Prostate gland (tissue), 2 donors: Measurements from ENCODE around the gene SHD.

Experiments
- CTCF ChIP-seq, 4 experiments: fragments of 200-600 bp in 2 of 4; fragments of 450-650 bp in 2 of 4; sonication (generic) in 2 of 4; IDR thresholded peaks; 1 replicate in 3 of 4; 2 replicates in 1 of 4; pipeline ENCODE4 v1.5.1; 2016 to 2019; ENCODE audit warnings: antibody characterized with exemption in 4 of 4, mild to moderate bottlenecking in 2 of 4, moderate library complexity in 2 of 4
- POLR2A ChIP-seq: fragments of 450-650 bp; IDR thresholded peaks from one replicate; pipeline ENCODE4 v1.6.1; 2016; ENCODE audit warnings: antibody characterized with exemption, mild to moderate bottlenecking
- POLR2AphosphoS5 ChIP-seq: sonication (generic); formaldehyde crosslinking; IDR thresholded peaks from one replicate; pipeline ENCODE4 v1.6.1; 2017; ENCODE audit warnings: antibody characterized with exemption

- TF ChIP-seq POLR2A: no peak
- TF ChIP-seq CTCF (IDR thresholded peaks at IDR 0.05): no peak
- TF ChIP-seq POLR2AphosphoS5: no peak
Observed at GRCh38 chr19:4279530-4280422, 710 bp downstream of the SHD start.
